Suprapubic skin (tissue), 4 donors: Measurements from ENCODE around the gene CLCN5.

Source experiments
- POLR2A ChIP-seq, 2 donors: fragments of 450-650 bp; IDR thresholded peaks; one replicate each; pipeline ENCODE4 v1.6.1; 2017; ENCODE audit warnings: antibody characterized with exemption in 2 of 2, mild to moderate bottlenecking in 2 of 2, moderate library complexity in 2 of 2
- POLR2AphosphoS5 ChIP-seq, 3 donors: sonication (generic); formaldehyde crosslinking; IDR thresholded peaks; one replicate each; pipeline ENCODE4 v1.6.1; 2017; ENCODE audit warnings: antibody characterized with exemption in 3 of 3
- TF ChIP-seq, protein P1 (sequence below), 2 donors: fragments of 200-600 bp in 1 of 2; fragments of 450-650 bp in 1 of 2; sonication (generic) in 1 of 2; IDR thresholded peaks; one replicate each; pipeline ENCODE4 v1.5.1; 2016 to 2019; ENCODE audit warnings: antibody characterized with exemption in 2 of 2, mild to moderate bottlenecking in 1 of 2, moderate library complexity in 1 of 2

DNA sequence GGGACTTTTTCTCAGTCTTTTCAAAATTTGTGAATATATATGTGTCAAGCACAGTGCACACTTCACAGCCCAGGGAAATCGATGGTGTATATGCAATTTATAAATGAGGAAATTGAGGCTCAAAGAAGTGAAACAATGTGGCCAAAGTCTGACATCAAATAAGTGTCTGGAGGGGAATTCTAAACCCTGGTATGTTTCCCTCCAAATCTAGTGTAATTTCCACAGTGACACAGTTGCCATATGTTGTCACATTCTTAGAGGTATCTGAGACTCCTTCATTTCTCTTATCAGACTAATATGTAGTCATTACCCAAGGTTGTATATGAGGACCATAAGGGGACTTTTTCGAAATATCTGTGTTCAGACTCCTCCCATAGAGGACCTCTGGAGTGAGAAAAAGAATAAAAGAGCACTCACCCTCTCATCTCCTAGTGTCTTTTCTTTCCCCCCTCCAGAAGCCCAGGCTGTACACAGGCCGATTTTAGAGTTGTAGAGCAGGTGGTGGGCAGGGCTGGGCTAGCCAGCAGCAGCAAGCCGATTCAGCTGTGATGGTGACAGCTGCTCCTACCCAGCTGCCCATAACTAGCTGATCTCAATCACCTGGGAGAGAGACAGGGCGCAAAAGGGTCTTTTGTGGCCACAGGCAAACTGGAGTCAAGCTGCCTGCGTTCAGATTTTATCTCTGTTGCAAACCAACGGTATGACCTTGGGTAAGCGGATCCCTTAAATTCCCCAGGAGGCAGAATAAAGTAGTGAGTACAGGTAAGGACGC, 55.1 kb downstream of the CLCN5 start:
- TF ChIP-seq POLR2AphosphoS5 (IDR thresholded peaks at IDR 0.05) (no peak), POLR2A (IDR thresholded peaks at IDR 0.05) (no peak)
- TF ChIP-seq, protein P1, sequence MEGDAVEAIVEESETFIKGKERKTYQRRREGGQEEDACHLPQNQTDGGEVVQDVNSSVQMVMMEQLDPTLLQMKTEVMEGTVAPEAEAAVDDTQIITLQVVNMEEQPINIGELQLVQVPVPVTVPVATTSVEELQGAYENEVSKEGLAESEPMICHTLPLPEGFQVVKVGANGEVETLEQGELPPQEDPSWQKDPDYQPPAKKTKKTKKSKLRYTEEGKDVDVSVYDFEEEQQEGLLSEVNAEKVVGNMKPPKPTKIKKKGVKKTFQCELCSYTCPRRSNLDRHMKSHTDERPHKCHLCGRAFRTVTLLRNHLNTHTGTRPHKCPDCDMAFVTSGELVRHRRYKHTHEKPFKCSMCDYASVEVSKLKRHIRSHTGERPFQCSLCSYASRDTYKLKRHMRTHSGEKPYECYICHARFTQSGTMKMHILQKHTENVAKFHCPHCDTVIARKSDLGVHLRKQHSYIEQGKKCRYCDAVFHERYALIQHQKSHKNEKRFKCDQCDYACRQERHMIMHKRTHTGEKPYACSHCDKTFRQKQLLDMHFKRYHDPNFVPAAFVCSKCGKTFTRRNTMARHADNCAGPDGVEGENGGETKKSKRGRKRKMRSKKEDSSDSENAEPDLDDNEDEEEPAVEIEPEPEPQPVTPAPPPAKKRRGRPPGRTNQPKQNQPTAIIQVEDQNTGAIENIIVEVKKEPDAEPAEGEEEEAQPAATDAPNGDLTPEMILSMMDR (IDR thresholded peaks at IDR 0.05), result no peak
